Lung (tissue), 12 donors: ENCODE measurements around the gene SLC15A1. TPM values are rescaled to one million over a fixed set of nuclear protein-coding genes. Genes with fewer than 3 reads are reported as not detected.

Source experiments
- ATAC-seq: fragments of 200-7000 bp; cut with Tn5 transposase; one replicate; pipeline ENCODE4 v1.9.1; 2020; ENCODE audit warnings: moderate number of reproducible peaks; ENCODE audit not compliant: insufficient read depth, low FRiP score
- DNase-seq, 3 donors: peaks; one replicate each; pipeline ENCODE4 v3.0.0-alpha.2; 2013 to 2017
- H3K27ac ChIP-seq, 2 donors: one replicate each; pipeline ENCODE4 v1.5.1; 2013; ENCODE audit warnings: mild to moderate bottlenecking in 2 of 2, moderate library complexity in 2 of 2, control low read depth in 1 of 2, inconsistent platforms in 1 of 2, low read depth in 1 of 2, low read length in 1 of 2
- H3K27me3 ChIP-seq, 3 donors: one replicate each; pipeline ENCODE4 v1.5.1; 2013; ENCODE audit warnings: low read length in 2 of 3; ENCODE audit not compliant: control insufficient read depth in 3 of 3, insufficient read depth in 3 of 3
- H3K36me3 ChIP-seq, 4 donors: one replicate each; pipeline ENCODE4 v1.5.1; 2013; ENCODE audit warnings: low read length in 4 of 4, mild to moderate bottlenecking in 1 of 4, moderate library complexity in 1 of 4; ENCODE audit not compliant: control insufficient read depth in 4 of 4, insufficient read depth in 4 of 4
- H3K4me1 ChIP-seq, 5 donors: one replicate each; pipeline ENCODE4 v1.5.1; 2013; ENCODE audit warnings: low read length in 5 of 5, mild to moderate bottlenecking in 2 of 5, moderate library complexity in 1 of 5; ENCODE audit not compliant: control insufficient read depth in 5 of 5, insufficient read depth in 5 of 5
- H3K4me3 ChIP-seq: one replicate; pipeline ENCODE4 v1.5.1; 2013; ENCODE audit warnings: mild to moderate bottlenecking, control low read depth, moderate library complexity
- H3K9ac ChIP-seq, 2 donors: one replicate each; pipeline ENCODE4 v1.5.1; 2013; ENCODE audit warnings: low read length in 2 of 2, control low read depth in 1 of 2; ENCODE audit not compliant: insufficient read depth in 1 of 2
- H3K9me3 ChIP-seq, 4 donors: one replicate each; pipeline ENCODE4 v1.5.1; 2013; ENCODE audit warnings: low read length in 3 of 4, mild to moderate bottlenecking in 1 of 4, moderate library complexity in 1 of 4; ENCODE audit not compliant: control insufficient read depth in 4 of 4, insufficient read depth in 3 of 4
- CTCF ChIP-seq: IDR thresholded peaks from 2 replicates; pipeline ENCODE4 v1.5.1; 2012; ENCODE audit warnings: mild to moderate bottlenecking; ENCODE audit errors: control extremely low read depth, extremely low read depth
- WGBS, 2 donors: extraction: QIAGEN DNeasy Blood & Tissue Kit; methylation state at CpG; one replicate each; pipeline ENCODE4 v1.1.7; 2013; 5-methylcytosine and 5-hydroxymethylcytosine counted together
- polyA plus RNA-seq, 2 donors: library from polyadenylated mRNA; stranded (reverse); fragments of 200-250 nt; gene quantifications; one replicate each; pipeline ENCODE4 v1.2.1, GENCODE V29; 2013
- total RNA-seq, 2 donors: library from RNA; depleted of rRNA in 1 of 2; stranded (reverse); fragments of >200 nt in 1 of 2; gene quantifications; one replicate each; pipeline ENCODE4 v1.2.1, GENCODE V29; 2014 to 2021
- donor health status: control.
- donor health status: control.
- donor health status: Bipolar disorder and iron deficiency.
- donor health status: healthy.
- donor health status: DM: yes; HTN: yes; CAD: no.

Gene SLC15A1
- total and polyA plus RNA-seq, 4 donors = 0.01 to 1.4 (median 0.31) TPM; not detected in 1

- no peaks in the 10 kb centered on the region for H3K27me3 ChIP-seq
- 98 to 100% methylated on average over 1 of the region's 1 CpG for WGBS, 2 donors
- peaks cover 0 to 4% (median 2%) of the 10 kb centered on the region in 4 donors for H3K9me3 ChIP-seq
- TF ChIP-seq CTCF = no peak
- H3K9ac ChIP-seq = no peak overlapping the region
- DNase-seq (no peak), ATAC-seq (no peak)
- H3K4me1 ChIP-seq = peaks cover 0 to 9% (median 0%) of the 10 kb centered on the region in 5 donors
- H3K36me3 ChIP-seq = no peaks in the 10 kb centered on the region
- no peak overlapping the region for H3K4me3 ChIP-seq
- H3K27ac ChIP-seq = no peak overlapping the region
These were observed 13.5 kb downstream of the SLC15A1 start for GRCh38 chr13:98738993-98739392.

- Histone ChIP-seq H3K4me3 (no peak overlapping the region), H3K27me3 (no peaks in the 10 kb centered on the region), H3K4me1 (peaks cover 0 to 9% (median 0%) of the 10 kb centered on the region in 5 donors), H3K9ac (no peak overlapping the region), H3K36me3 (no peaks in the 10 kb centered on the region), H3K27ac (no peak overlapping the region), H3K9me3 (peaks cover 0 to 4% (median 2%) of the 10 kb centered on the region in 4 donors)
- no peak for DNase-seq
- ATAC-seq = no peak
- TF ChIP-seq CTCF = no peak
These were observed 14.3 kb downstream of the SLC15A1 start for GRCh38 chr13:98738213-98738612.

GRCh38 chr13:98731925-98732324 is 20.5 kb downstream of the SLC15A1 start:
- Histone ChIP-seq H3K4me1 (no peaks in the 10 kb centered on the region), H3K27me3 (no peaks in the 10 kb centered on the region), H3K36me3 (no peaks in the 10 kb centered on the region), H3K9ac (no peak overlapping the region), H3K9me3 (peaks cover 0 to 3% (median 0%) of the 10 kb centered on the region in 4 donors), H3K27ac (no peak overlapping the region), H3K4me3 (no peak overlapping the region)
- TF ChIP-seq CTCF = no peak
- WGBS, 2 donors = 58 to 69% methylated on average over 3 of the region's 3 CpGs
- no peak for ATAC-seq
- peak in 2 of 3 donors; percentile 7 to 20 for DNase-seq

GRCh38 chr13:98731038-98731437 is 21.4 kb downstream of the SLC15A1 start:
- DNase-seq (no peak), ATAC-seq (no peak)
- Histone ChIP-seq H3K4me1 (no peaks in the 10 kb centered on the region), H3K36me3 (no peaks in the 10 kb centered on the region), H3K9ac (no peak overlapping the region), H3K9me3 (peaks cover 0 to 3% (median 0%) of the 10 kb centered on the region in 4 donors), H3K27ac (no peak overlapping the region), H3K4me3 (no peak overlapping the region), H3K27me3 (no peaks in the 10 kb centered on the region)
- WGBS, 2 donors = 92 to 93% methylated on average over 17 of the region's 17 CpGs
- TF ChIP-seq CTCF = no peak
